Measurements from ENCODE around the gene UBE2V1. TPM values are rescaled to one million over a fixed set of nuclear protein-coding genes. Genes with fewer than 3 reads are reported as not detected.

UBE2V1 gene
- total and polyA plus RNA-seq, 2 donors (not counting 1 experiment from before 2014, with no cell fraction given), result 69.2 to 158 TPM

- POLR2A ChIA-PET, result no interaction called here
- H3K27ac Mint-ChIP-seq, result no peak overlapping the region
- Histone ChIP-seq H3K36me3 (replicated peaks in 1 of 2; ENCODE audit: control extremely low read depth in 1 of 2, control insufficient read depth in 1 of 2, extremely low read depth in 1 of 2, insufficient read depth in 2 of 2, low read length in 1 of 2) (no peaks in the 10 kb centered on the region), H3K4me3 (ENCODE audit: control extremely low read depth in 1 of 5, extremely low read depth in 1 of 5, insufficient read depth in 1 of 5, low read depth in 2 of 5, low read length in 4 of 5) (no peak overlapping the region), H3K9me3 (ENCODE audit: control extremely low read depth in 1 of 3, control insufficient read depth in 2 of 3, insufficient read depth in 1 of 3, low read length in 2 of 3) (peaks cover 0 to 5% (median 0%) of the 10 kb centered on the region in 3 donors), H2AFZ (ENCODE audit: insufficient read depth, low read depth, low read length, poor library complexity, severe bottlenecking) (no peak overlapping the region), H4K20me1 (ENCODE audit: control insufficient read depth, insufficient read depth, low read length, poor library complexity, severe bottlenecking) (no peaks in the 10 kb centered on the region), H3K27me3 (replicated peaks in 1 of 4; ENCODE audit: control extremely low read depth in 1 of 4, control insufficient read depth in 3 of 4, insufficient read depth in 4 of 4, low read length in 3 of 4) (no peaks in the 10 kb centered on the region), H3K9ac (ENCODE audit: low read length) (no peak overlapping the region), H3K27ac (ENCODE audit: low read length in 2 of 2) (no peak overlapping the region), H3K4me2 (replicated peaks; ENCODE audit: low read depth, low read length, poor library complexity, severe bottlenecking) (no peak overlapping the region), H3K79me2 (ENCODE audit: control insufficient read depth, insufficient read depth, low read length) (no peaks in the 10 kb centered on the region), H3K4me1 (ENCODE audit: control insufficient read depth in 2 of 2, insufficient read depth in 2 of 2, low read length in 2 of 2) (peaks cover 7 to 14% of the 10 kb centered on the region in 2 donors)
- intact Hi-C loops (cut with micrococcal nuclease), result no loop called here
- CTCF ChIA-PET, result no interaction called here
- DNase-seq, result no peak
- ATAC-seq (ENCODE audit: low read depth), result no peak
- H3K4me3 Mint-ChIP-seq, result no peak overlapping the region
- peaks cover 16% of the 10 kb centered on the region for H3K4me1 Mint-ChIP-seq
- H3K9me3 Mint-ChIP-seq (ENCODE audit: insufficient read depth), result no peaks in the 10 kb centered on the region
- 92% methylated on average over 3 of the region's 5 CpGs for WGBS (ENCODE audit: insufficient coverage)
- TF ChIP-seq EZH2 (IDR thresholded peaks at IDR 0.05; ENCODE audit: borderline replicate concordance, insufficient read depth, low read depth, low read length, poor library complexity, severe bottlenecking) (no peak), CTCF (IDR thresholded peaks at IDR 0.05) (no peak)
- no peaks in the 10 kb centered on the region for H3K27me3 Mint-ChIP-seq
Measured at GRCh38 chr20:50054231-50054547, 58.8 kb downstream of the UBE2V1 start.

- no peak for ATAC-seq (ENCODE audit: low read depth)
- Histone ChIP-seq H3K4me3 (ENCODE audit: control extremely low read depth in 1 of 5, extremely low read depth in 1 of 5, insufficient read depth in 1 of 5, low read depth in 2 of 5, low read length in 4 of 5) (no peak overlapping the region), H3K4me2 (replicated peaks; ENCODE audit: low read depth, low read length, poor library complexity, severe bottlenecking) (no peak overlapping the region), H2AFZ (ENCODE audit: insufficient read depth, low read depth, low read length, poor library complexity, severe bottlenecking) (no peak overlapping the region), H3K9me3 (ENCODE audit: control extremely low read depth in 1 of 3, control insufficient read depth in 2 of 3, insufficient read depth in 1 of 3, low read length in 2 of 3) (peaks cover 0 to 7% (median 0%) of the 10 kb centered on the region in 3 donors), H3K4me1 (ENCODE audit: control insufficient read depth in 2 of 2, insufficient read depth in 2 of 2, low read length in 2 of 2) (peaks cover 13 to 15% of the 10 kb centered on the region in 2 donors), H3K79me2 (ENCODE audit: control insufficient read depth, insufficient read depth, low read length) (no peaks in the 10 kb centered on the region), H3K9ac (ENCODE audit: low read length) (no peak overlapping the region), H4K20me1 (ENCODE audit: control insufficient read depth, insufficient read depth, low read length, poor library complexity, severe bottlenecking) (no peaks in the 10 kb centered on the region), H3K27me3 (replicated peaks in 1 of 4; ENCODE audit: control extremely low read depth in 1 of 4, control insufficient read depth in 3 of 4, insufficient read depth in 4 of 4, low read length in 3 of 4) (no peaks in the 10 kb centered on the region), H3K36me3 (replicated peaks in 1 of 2; ENCODE audit: control extremely low read depth in 1 of 2, control insufficient read depth in 1 of 2, extremely low read depth in 1 of 2, insufficient read depth in 2 of 2, low read length in 1 of 2) (no peaks in the 10 kb centered on the region), H3K27ac (ENCODE audit: low read length in 2 of 2) (no peak overlapping the region)
- no peak for DNase-seq
- TF ChIP-seq CTCF (IDR thresholded peaks at IDR 0.05), result no peak
- TF ChIP-seq EZH2 (IDR thresholded peaks at IDR 0.05; ENCODE audit: borderline replicate concordance, insufficient read depth, low read depth, low read length, poor library complexity, severe bottlenecking), result no peak
- no peak overlapping the region for H3K27ac Mint-ChIP-seq
- H3K27me3 Mint-ChIP-seq, result no peaks in the 10 kb centered on the region
- no peak overlapping the region for H3K4me3 Mint-ChIP-seq
- ChIA-PET POLR2A (interaction anchor here (0.7 kb wide), 1 partner anchor 16 kb away, joined by 7 read pairs; no protein-coding TSS in a partner anchor), CTCF (no interaction called here)
- no peaks in the 10 kb centered on the region for H3K9me3 Mint-ChIP-seq (ENCODE audit: insufficient read depth)
- intact Hi-C loops (cut with micrococcal nuclease), result no loop called here
- 84% methylated on average over 11 of the region's 19 CpGs for WGBS (ENCODE audit: insufficient coverage)
- peaks cover 16% of the 10 kb centered on the region for H3K4me1 Mint-ChIP-seq
Measured at GRCh38 chr20:50053362-50054230, 59.4 kb downstream of the UBE2V1 start.
